ENCODE data around the gene EGFR.

Gene EGFR

GRCh38 chr7:55198634-55199392 lies 180.0 kb downstream of the EGFR start:
- no peak for DNase-seq

GRCh38 chr7:55199418-55199817 lies 180.6 kb downstream of the EGFR start:
- no peak for DNase-seq

- DNase-seq = no peak
Observed at GRCh38 chr7:55200441-55200840, 181.6 kb downstream of the EGFR start.

- DNase-seq = no peak
Observed at GRCh38 chr7:55202150-55202913, 183.5 kb downstream of the EGFR start.

- DNase-seq = no peak
Observed at GRCh38 chr7:55203300-55203699, 184.5 kb downstream of the EGFR start.

GRCh38 chr7:55205124-55205955 lies 186.5 kb downstream of the EGFR start:
- no peak for DNase-seq

- no peak for DNase-seq
Observed at GRCh38 chr7:55206235-55207029, 187.6 kb downstream of the EGFR start.

- DNase-seq = no peak
Observed at GRCh38 chr7:55207436-55208125, 188.8 kb downstream of the EGFR start.

GRCh38 chr7:55209366-55209765 lies 190.5 kb downstream of the EGFR start:
- no peak for DNase-seq

- no peak for DNase-seq
Observed at GRCh38 chr7:55210176-55210575, 191.4 kb downstream of the EGFR start.

GRCh38 chr7:55210716-55211115 lies 191.9 kb downstream of the EGFR start:
- no peak for DNase-seq

GRCh38 chr7:55211726-55212125 lies 192.9 kb downstream of the EGFR start:
- no peak for DNase-seq

GRCh38 chr7:55212176-55212575 lies 193.4 kb downstream of the EGFR start:
- no peak for DNase-seq

GRCh38 chr7:55212838-55213237 lies 194.0 kb downstream of the EGFR start:
- no peak for DNase-seq

GRCh38 chr7:55214707-55215106 lies 195.9 kb downstream of the EGFR start:
- no peak for DNase-seq

GRCh38 chr7:55223023-55223422 lies 204.2 kb downstream of the EGFR start:
- no peak for DNase-seq

- no peak for DNase-seq
Observed at GRCh38 chr7:55224111-55224510, 205.3 kb downstream of the EGFR start.

- DNase-seq = no peak
Observed at GRCh38 chr7:55224810-55225209, 206.0 kb downstream of the EGFR start.

- DNase-seq = no peak
Observed at GRCh38 chr7:55230014-55230413, 211.2 kb downstream of the EGFR start.

- DNase-seq = no peak
Observed at GRCh38 chr7:55231736-55232280, 213.0 kb downstream of the EGFR start.

GRCh38 chr7:55233001-55233400 lies 214.2 kb downstream of the EGFR start:
- DNase-seq = no peak

GRCh38 chr7:55234408-55234807 lies 215.6 kb downstream of the EGFR start:
- no peak for DNase-seq

Data from right forelimb (tissue), 1 donor.